HG02642 (cell line): ENCODE results near the gene SRPK2.
"Not testable (repeated sequence)": the region's sequence is repeated elsewhere in the genome, so short reads cannot be mapped to it uniquely, and the experiment has no call there.

Experiments used
- ATAC-seq: cut with Tn5 transposase; IDR thresholded peaks from one replicate; pipeline ENCODE4 v1.9.1; 2021; ENCODE audit warnings: mild to moderate bottlenecking; ENCODE audit not compliant: unreplicated experiment, poor library complexity

Gene SRPK2

GRCh38 chr7:105306298-105306748 lies 82.4 kb downstream of the SRPK2 start:
- no peak for ATAC-seq

- no peak for ATAC-seq
These were observed 83.1 kb downstream of the SRPK2 start for GRCh38 chr7:105305633-105306032.

GRCh38 chr7:105304040-105304895 lies 84.5 kb downstream of the SRPK2 start:
- peak; percentile 71 for ATAC-seq

GRCh38 chr7:105300587-105300986 lies 88.1 kb downstream of the SRPK2 start:
- not testable (repeated sequence) for ATAC-seq

GRCh38 chr7:105298439-105298894 lies 90.3 kb downstream of the SRPK2 start:
- ATAC-seq = peak; percentile 94

GRCh38 chr7:105297985-105298384 lies 90.7 kb downstream of the SRPK2 start:
- peak; percentile 51 for ATAC-seq

GRCh38 chr7:105297309-105297708 lies 91.4 kb downstream of the SRPK2 start:
- ATAC-seq = no peak

- no peak for ATAC-seq
These were observed 92.2 kb downstream of the SRPK2 start for GRCh38 chr7:105296491-105296890.

GRCh38 chr7:105295596-105296352 lies 92.9 kb downstream of the SRPK2 start:
- no peak for ATAC-seq

GRCh38 chr7:105294482-105294881 lies 94.2 kb downstream of the SRPK2 start:
- ATAC-seq = not testable (repeated sequence)

GRCh38 chr7:105289704-105290103 lies 99.0 kb downstream of the SRPK2 start:
- no peak for ATAC-seq

GRCh38 chr7:105286441-105286840 lies 102.3 kb downstream of the SRPK2 start:
- ATAC-seq = no peak

GRCh38 chr7:105285118-105285874 lies 103.4 kb downstream of the SRPK2 start:
- ATAC-seq = no peak

GRCh38 chr7:105284014-105284413 lies 104.7 kb downstream of the SRPK2 start:
- ATAC-seq = no peak

- ATAC-seq = no peak
These were observed 106.8 kb downstream of the SRPK2 start for GRCh38 chr7:105281966-105282365.

GRCh38 chr7:105279688-105280007 lies 109.1 kb downstream of the SRPK2 start:
- peak; percentile 78 for ATAC-seq

- peak; percentile 61 for ATAC-seq
These were observed 109.6 kb downstream of the SRPK2 start for GRCh38 chr7:105278973-105279687.

- no peak for ATAC-seq
These were observed 110.2 kb downstream of the SRPK2 start for GRCh38 chr7:105278565-105278964.

- ATAC-seq = peak; percentile 49
These were observed 111.4 kb downstream of the SRPK2 start for GRCh38 chr7:105277341-105277740.

- no peak for ATAC-seq
These were observed 118.6 kb downstream of the SRPK2 start for GRCh38 chr7:105270117-105270516.
